Measurements from ENCODE around the gene EEPD1. TPM values are rescaled to one million over a fixed set of nuclear protein-coding genes. Genes with fewer than 3 reads are reported as not detected.

The EEPD1 gene
- total RNA-seq, 2 donors from 2014 or later, result 8.2 to 10.0 TPM

DNA sequence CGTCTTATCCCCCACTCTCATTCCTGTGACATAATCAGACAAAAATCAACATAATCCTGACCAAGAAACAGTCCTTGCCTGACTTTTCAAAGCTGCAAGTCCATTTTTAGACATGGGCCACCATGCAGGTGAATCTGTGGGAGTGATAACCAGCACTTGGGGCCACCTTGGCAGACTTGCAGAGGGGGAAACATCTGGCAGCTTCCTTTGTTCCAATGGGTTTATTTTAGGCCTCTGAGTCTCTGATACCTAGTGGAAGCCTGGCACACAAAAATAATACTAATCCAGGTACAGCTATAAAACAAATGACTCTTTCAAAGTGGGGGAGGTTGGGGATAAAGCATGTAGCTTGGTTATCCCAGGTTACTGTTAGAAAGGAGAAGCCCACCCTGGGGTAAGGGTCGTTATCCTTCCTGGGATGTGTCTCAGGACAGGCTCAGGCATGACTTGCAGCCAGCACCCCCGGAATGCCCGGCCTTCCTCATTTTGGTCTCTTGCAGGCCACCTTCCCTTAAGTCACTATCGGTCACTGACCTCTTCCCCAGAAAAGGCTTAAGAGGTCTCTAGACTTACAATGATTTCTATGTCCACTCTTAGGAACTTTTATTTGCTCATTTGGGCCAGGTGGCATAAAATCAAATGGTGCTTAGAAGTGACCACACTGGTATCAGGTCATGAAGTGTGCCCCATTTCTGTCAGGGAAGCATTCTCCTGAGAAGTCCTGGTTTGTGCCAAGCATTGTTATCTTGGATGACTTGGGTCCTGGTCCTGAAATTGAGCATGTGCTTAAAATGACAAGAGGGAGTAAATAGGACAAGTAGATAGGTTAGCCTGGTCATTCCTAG is 37.6 kb downstream of the EEPD1 start:
- H3K27ac ChIP-seq, result no peak overlapping the region
- no peak overlapping the region for H3K9ac ChIP-seq (ENCODE audit: low read depth in 2 of 2, low read length in 2 of 2)
- no peaks in the 10 kb centered on the region for H3K9me3 ChIP-seq
- H3K4me3 ChIP-seq, result no peak overlapping the region
- no peaks in the 10 kb centered on the region for H3K36me3 ChIP-seq
- no peaks in the 10 kb centered on the region for H3K4me1 ChIP-seq
- intact Hi-C loops (cut with DNase I), result no loop called here
- H3K27me3 ChIP-seq, result no peaks in the 10 kb centered on the region
- no peak for DNase-seq
- TF ChIP-seq, protein P1, sequence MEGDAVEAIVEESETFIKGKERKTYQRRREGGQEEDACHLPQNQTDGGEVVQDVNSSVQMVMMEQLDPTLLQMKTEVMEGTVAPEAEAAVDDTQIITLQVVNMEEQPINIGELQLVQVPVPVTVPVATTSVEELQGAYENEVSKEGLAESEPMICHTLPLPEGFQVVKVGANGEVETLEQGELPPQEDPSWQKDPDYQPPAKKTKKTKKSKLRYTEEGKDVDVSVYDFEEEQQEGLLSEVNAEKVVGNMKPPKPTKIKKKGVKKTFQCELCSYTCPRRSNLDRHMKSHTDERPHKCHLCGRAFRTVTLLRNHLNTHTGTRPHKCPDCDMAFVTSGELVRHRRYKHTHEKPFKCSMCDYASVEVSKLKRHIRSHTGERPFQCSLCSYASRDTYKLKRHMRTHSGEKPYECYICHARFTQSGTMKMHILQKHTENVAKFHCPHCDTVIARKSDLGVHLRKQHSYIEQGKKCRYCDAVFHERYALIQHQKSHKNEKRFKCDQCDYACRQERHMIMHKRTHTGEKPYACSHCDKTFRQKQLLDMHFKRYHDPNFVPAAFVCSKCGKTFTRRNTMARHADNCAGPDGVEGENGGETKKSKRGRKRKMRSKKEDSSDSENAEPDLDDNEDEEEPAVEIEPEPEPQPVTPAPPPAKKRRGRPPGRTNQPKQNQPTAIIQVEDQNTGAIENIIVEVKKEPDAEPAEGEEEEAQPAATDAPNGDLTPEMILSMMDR (IDR thresholded peaks at IDR 0.05), result no peak

DNA sequence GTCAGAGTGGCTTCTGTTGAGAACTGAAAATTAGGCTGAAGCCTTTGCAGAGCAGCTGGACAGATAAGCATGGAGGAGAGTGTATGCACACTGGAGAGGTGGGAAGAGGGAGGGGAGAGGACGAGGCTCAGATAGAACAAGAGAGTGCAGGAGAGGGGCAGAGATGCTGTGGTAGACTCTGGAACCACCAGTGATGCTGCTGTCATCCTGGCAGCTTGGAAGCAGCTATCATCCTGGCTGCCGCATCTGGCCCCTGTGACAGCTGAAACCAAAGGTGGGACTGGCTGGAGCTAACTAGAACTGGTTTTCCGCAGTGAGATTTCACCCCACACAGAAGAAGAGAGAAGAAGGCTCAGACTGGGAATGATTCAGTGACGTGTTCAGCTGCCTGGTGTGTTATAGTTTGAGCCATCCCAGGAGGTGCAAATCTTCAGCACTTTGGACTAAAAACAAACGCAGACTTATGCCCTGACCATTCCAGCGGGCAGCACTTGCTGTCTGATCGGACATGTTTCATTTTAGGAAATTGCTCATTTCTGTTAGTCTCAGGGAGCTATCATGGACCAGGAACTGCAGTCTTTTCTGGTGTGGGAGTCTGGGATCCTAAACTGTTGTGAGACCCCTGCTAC is 38.4 kb downstream of the EEPD1 start:
- Histone ChIP-seq H3K27me3 (no peaks in the 10 kb centered on the region), H3K4me3 (no peak overlapping the region), H3K27ac (no peak overlapping the region), H3K4me1 (no peaks in the 10 kb centered on the region), H3K36me3 (no peaks in the 10 kb centered on the region), H3K9ac (ENCODE audit: low read depth in 2 of 2, low read length in 2 of 2) (no peak overlapping the region), H3K9me3 (no peaks in the 10 kb centered on the region)
- intact Hi-C loops (cut with DNase I), result no loop called here
- TF ChIP-seq, protein P1 (IDR thresholded peaks at IDR 0.05), result no peak
- DNase-seq, result no peak

DNA sequence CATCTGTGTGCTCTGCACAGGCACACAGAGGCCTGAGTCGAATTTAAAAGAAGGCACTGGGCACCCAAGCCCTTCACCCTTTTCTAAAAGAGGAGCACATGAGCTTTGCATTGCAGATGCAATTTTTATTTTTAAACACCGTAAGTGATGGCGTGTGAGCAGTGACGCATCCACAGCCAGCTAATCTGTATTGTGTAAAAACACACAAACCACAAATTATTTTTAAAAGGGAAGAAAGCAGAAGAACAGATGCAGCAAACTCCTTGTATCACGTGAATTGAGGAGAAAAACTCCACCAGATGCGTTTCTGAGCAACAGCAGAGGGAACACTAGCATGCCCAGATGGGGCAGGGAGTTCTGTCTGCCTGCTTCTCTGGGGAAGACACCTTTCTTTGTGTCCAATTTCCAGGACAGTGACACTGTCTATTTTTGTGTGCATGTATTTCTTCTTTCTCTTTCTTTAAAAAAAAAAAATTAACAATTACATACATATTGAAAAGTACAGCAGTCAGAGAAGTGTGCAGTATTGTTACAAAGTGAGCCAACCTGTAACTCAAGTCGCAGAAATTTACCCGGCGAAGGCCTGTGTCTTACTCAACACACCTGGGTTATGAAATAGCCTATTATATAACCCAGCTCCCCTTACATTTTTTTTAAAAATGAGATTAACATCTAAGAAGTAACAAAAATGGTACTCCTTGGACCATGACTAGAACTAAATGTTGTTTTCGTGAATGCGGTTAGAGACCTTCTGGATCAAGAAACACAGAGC is 39.2 kb downstream of the EEPD1 start:
- Histone ChIP-seq H3K36me3 (no peaks in the 10 kb centered on the region), H3K27me3 (no peaks in the 10 kb centered on the region), H3K4me1 (no peaks in the 10 kb centered on the region), H3K4me3 (no peak overlapping the region), H3K27ac (no peak overlapping the region), H3K9me3 (no peaks in the 10 kb centered on the region), H3K9ac (ENCODE audit: low read depth in 2 of 2, low read length in 2 of 2) (no peak overlapping the region)
- TF ChIP-seq, protein P1 (IDR thresholded peaks at IDR 0.05), result no peak
- no peak for DNase-seq
- intact Hi-C loops (cut with DNase I), result no loop called here

DNA sequence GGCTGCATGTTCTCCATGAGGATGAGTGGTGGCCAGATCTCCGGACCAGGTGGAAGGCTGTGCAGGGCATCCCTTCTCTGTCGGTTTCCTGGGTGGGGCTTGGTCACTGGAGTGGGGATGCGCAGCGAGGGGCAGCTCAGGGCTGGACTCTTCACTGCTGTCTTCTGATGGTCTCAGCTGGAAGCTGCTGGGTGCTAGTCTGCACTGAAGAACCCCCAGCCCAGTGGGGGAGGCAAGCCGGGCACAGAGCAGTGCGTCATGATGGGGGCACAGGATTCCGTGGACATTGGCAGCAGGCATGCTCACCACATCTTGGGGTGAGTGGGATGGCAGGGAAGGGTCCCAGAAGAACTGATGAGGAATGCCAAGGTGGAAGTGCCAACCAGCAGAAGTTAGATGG is 39.8 kb downstream of the EEPD1 start:
- no peaks in the 10 kb centered on the region for H3K4me1 ChIP-seq
- TF ChIP-seq, protein P1 (IDR thresholded peaks at IDR 0.05), result no peak
- no peak for DNase-seq
- H3K36me3 ChIP-seq, result no peaks in the 10 kb centered on the region
- H3K27ac ChIP-seq, result no peak overlapping the region
- H3K4me3 ChIP-seq, result no peak overlapping the region
- intact Hi-C loops (cut with DNase I), result no loop called here
- no peak overlapping the region for H3K9ac ChIP-seq (ENCODE audit: low read depth in 2 of 2, low read length in 2 of 2)
- H3K9me3 ChIP-seq, result no peaks in the 10 kb centered on the region
- H3K27me3 ChIP-seq, result no peaks in the 10 kb centered on the region

DNA sequence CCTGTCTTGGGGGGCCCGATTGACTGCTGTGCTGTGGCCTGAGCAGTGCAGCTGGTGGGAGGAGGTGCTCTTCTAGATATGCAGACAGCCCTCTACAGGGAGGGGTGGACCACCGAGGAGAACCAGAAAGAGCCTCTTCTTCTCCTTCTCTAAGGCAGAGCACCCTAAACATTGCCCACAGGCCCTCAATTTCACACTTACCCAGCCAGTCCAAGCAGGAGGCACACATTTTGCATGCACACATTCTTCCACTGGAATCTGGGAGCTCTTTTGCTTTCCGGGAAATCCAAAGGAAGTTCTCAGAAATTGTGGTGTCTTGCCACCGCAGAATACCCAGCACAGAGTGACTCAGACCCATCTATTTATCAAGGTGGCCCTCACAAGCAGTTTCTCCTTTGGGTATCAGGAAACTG is 45.8 kb downstream of the EEPD1 start:
- H3K27ac ChIP-seq, result no peak overlapping the region
- TF ChIP-seq, protein P1 (IDR thresholded peaks at IDR 0.05), result no peak

More for the DNA sequence above, 45.8 kb downstream of the EEPD1 start:
- intact Hi-C loops (cut with DNase I), result no loop called here
- no peaks in the 10 kb centered on the region for H3K4me1 ChIP-seq
- no peak overlapping the region for H3K4me3 ChIP-seq
- no peaks in the 10 kb centered on the region for H3K27me3 ChIP-seq
- no peak overlapping the region for H3K9ac ChIP-seq (ENCODE audit: low read depth in 2 of 2, low read length in 2 of 2)
- H3K9me3 ChIP-seq, result no peaks in the 10 kb centered on the region
- H3K36me3 ChIP-seq, result no peaks in the 10 kb centered on the region
- DNase-seq, result no peak
